ENCODE data around the gene HELLS. TPM values are rescaled to one million over a fixed set of nuclear protein-coding genes. Genes with fewer than 3 reads are reported as not detected.
"Not testable (repeated sequence)": the region's sequence is repeated elsewhere in the genome, so short reads cannot be mapped to it uniquely, and the experiment has no call there.

Gene HELLS
- polyA plus RNA-seq = 10 to 100 TPM in 1 of 4 donors, 1 to 10 TPM in 2, not detected in 1; 1.3 to 15.8 (median 8.6) TPM
- long read RNA-seq, donor 1, partial matches to known transcripts = 0 of 4 reads
- long read RNA-seq, donor 1, other reads (novel, unspliced or antisense) = 0 of 4 reads
- long read RNA-seq, donor 2 = 0 reads
- long read RNA-seq, donor 3 = 0 reads
- long read RNA-seq, donor 4 = 0 reads
- long read RNA-seq, donor 5 = 0 reads
- long read RNA-seq, donor 6 = 0 reads
- long read RNA-seq, donor 7 = 0 reads
- long read RNA-seq, donor 8 = 0 reads
- long read RNA-seq, donor 9 = 0 reads
- long read RNA-seq, donor 10 = 0 reads

GRCh38 chr10:94545391-94546048, at the start of gene HELLS:
Gene HELLS (plus strand): TSS chr10:94545788. CDS start chr10:94545922, 134 bp downstream.
- Histone ChIP-seq H3K27ac (ENCODE audit: low read depth in 1 of 3, low read length in 2 of 3) (peak within 1 kb of the TSS; percentile 57 to 93 (median 76)), H3K36me3 (ENCODE audit: control insufficient read depth in 3 of 3, insufficient read depth in 2 of 3, low read depth in 1 of 3, low read length in 3 of 3) (peaks cover 0 to 2% (median 0%) of the 10 kb centered on the region in 3 donors), H3K9me3 (ENCODE audit: control insufficient read depth in 2 of 2, insufficient read depth in 1 of 2, low read depth in 1 of 2, low read length in 1 of 2) (no peaks in the 10 kb centered on the region), H3K4me1 (ENCODE audit: control insufficient read depth in 3 of 3, insufficient read depth in 2 of 3, low read depth in 1 of 3, low read length in 2 of 3) (no peaks in the 10 kb centered on the region), H3K4me3 (ENCODE audit: low read depth in 1 of 3, low read length in 3 of 3) (peak within 1 kb of the TSS; percentile 65 to 85 (median 79)), H3K27me3 (ENCODE audit: control insufficient read depth in 3 of 3, insufficient read depth in 3 of 3, low read length in 3 of 3) (no peaks in the 10 kb centered on the region)
- FAIRE-seq (no peak), DNase-seq (peak; percentile 81 to 92)
- 0 to 1% (median 0%) methylated on average over 47 to 48 of the region's 48 CpGs for WGBS, 3 donors

DNA sequence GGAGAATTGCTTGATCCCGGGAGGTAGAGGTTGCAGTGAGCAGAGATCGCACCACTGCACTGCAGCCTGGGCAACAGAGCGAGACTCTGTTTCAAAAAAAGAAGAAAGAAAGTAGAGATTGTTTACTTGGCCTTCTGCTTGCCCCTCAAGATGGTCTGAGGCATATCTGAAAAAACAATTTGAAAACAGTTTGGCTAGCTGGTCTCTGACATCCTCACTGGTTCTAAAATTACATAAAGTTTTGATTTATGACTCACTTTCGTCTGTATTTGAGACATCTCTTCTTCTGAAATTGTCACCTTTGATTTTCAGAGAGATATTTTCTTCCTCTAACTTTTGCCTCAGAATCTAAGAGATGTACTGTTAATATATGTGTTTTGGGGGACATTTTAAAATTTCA, 49.6 kb upstream of the HELLS start:
- 84 to 92% (median 84%) methylated on average over 4 of the region's 4 CpGs for WGBS, 3 donors
- no peak overlapping the region for H3K27ac ChIP-seq (ENCODE audit: low read depth in 1 of 3, low read length in 2 of 3)
- H3K36me3 ChIP-seq (ENCODE audit: control insufficient read depth in 3 of 3, insufficient read depth in 2 of 3, low read depth in 1 of 3, low read length in 3 of 3) = peaks cover 0 to 14% (median 0%) of the 10 kb centered on the region in 3 donors
- no peaks in the 10 kb centered on the region for H3K27me3 ChIP-seq (ENCODE audit: control insufficient read depth in 3 of 3, insufficient read depth in 3 of 3, low read length in 3 of 3)
- H3K4me1 ChIP-seq (ENCODE audit: control insufficient read depth in 3 of 3, insufficient read depth in 2 of 3, low read depth in 1 of 3, low read length in 2 of 3) = no peaks in the 10 kb centered on the region
- H3K4me3 ChIP-seq (ENCODE audit: low read depth in 1 of 3, low read length in 3 of 3) = no peak overlapping the region
- no peaks in the 10 kb centered on the region for H3K9me3 ChIP-seq (ENCODE audit: control insufficient read depth in 2 of 2, insufficient read depth in 1 of 2, low read depth in 1 of 2, low read length in 1 of 2)
- DNase-seq (no peak), FAIRE-seq (no peak)

DNA sequence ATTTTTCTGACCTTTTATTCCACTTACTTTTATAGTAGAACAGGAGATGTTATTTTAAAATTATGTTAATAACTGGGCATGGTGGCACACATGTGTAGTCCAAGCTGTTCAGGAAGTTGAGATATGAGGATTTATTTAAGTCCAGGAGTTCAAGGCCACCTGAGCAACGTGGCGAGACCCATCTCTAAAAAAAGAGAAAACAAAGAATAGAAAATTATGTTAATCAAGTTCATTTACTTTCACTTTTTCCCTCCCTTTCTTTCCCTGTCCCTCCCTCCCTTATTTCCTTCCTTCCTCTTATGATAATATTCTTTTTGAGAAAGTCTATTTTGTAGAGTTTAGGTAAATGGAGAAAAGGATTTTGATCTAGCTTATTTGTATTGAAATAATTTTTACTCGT, 48.9 kb upstream of the HELLS start:
- peaks cover 0 to 19% (median 0%) of the 10 kb centered on the region in 3 donors for H3K36me3 ChIP-seq (ENCODE audit: control insufficient read depth in 3 of 3, insufficient read depth in 2 of 3, low read depth in 1 of 3, low read length in 3 of 3)
- FAIRE-seq = no peak
- peak in 1 of 2 donors; percentile 13 for DNase-seq
- WGBS, 3 donors = 24 to 55% (median 37%) methylated on average over 3 of the region's 3 CpGs
- no peak overlapping the region for H3K27ac ChIP-seq (ENCODE audit: low read depth in 1 of 3, low read length in 2 of 3)
- no peak overlapping the region for H3K4me3 ChIP-seq (ENCODE audit: low read depth in 1 of 3, low read length in 3 of 3)
- no peaks in the 10 kb centered on the region for H3K27me3 ChIP-seq (ENCODE audit: control insufficient read depth in 3 of 3, insufficient read depth in 3 of 3, low read length in 3 of 3)
- no peaks in the 10 kb centered on the region for H3K9me3 ChIP-seq (ENCODE audit: control insufficient read depth in 2 of 2, insufficient read depth in 1 of 2, low read depth in 1 of 2, low read length in 1 of 2)
- no peaks in the 10 kb centered on the region for H3K4me1 ChIP-seq (ENCODE audit: control insufficient read depth in 3 of 3, insufficient read depth in 2 of 3, low read depth in 1 of 3, low read length in 2 of 3)

DNA sequence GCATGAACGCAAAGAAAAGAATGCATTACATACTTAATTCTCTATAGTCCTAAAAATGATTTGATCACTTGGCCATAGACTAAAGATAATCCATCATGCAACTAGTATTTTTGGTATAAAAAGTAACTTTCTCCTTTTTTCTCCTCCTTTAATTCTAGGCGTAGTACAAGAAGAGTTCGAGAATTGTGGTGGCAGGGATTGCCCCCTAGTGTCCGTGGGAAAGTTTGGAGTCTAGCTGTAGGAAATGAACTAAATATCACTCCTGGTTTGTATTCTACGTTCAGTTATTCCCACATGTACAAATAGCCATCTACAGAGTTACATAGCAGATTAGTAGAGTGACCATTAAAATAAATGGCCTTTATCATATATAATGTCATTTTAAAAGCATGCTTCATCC, 45.5 kb upstream of the HELLS start:
- H3K4me1 ChIP-seq (ENCODE audit: control insufficient read depth in 3 of 3, insufficient read depth in 2 of 3, low read depth in 1 of 3, low read length in 2 of 3) = no peaks in the 10 kb centered on the region
- WGBS, 3 donors = 75 to 85% (median 80%) methylated on average over 5 of the region's 5 CpGs
- no peak for DNase-seq
- H3K27me3 ChIP-seq (ENCODE audit: control insufficient read depth in 3 of 3, insufficient read depth in 3 of 3, low read length in 3 of 3) = no peaks in the 10 kb centered on the region
- peaks cover 0 to 20% (median 0%) of the 10 kb centered on the region in 3 donors for H3K36me3 ChIP-seq (ENCODE audit: control insufficient read depth in 3 of 3, insufficient read depth in 2 of 3, low read depth in 1 of 3, low read length in 3 of 3)
- FAIRE-seq = no peak
- no peak overlapping the region for H3K27ac ChIP-seq (ENCODE audit: low read depth in 1 of 3, low read length in 2 of 3)
- no peak overlapping the region for H3K4me3 ChIP-seq (ENCODE audit: low read depth in 1 of 3, low read length in 3 of 3)
- H3K9me3 ChIP-seq (ENCODE audit: control insufficient read depth in 2 of 2, insufficient read depth in 1 of 2, low read depth in 1 of 2, low read length in 1 of 2) = no peaks in the 10 kb centered on the region

- no peak overlapping the region for H3K27ac ChIP-seq (ENCODE audit: low read depth in 1 of 3, low read length in 2 of 3)
- no peaks in the 10 kb centered on the region for H3K9me3 ChIP-seq (ENCODE audit: control insufficient read depth in 2 of 2, insufficient read depth in 1 of 2, low read depth in 1 of 2, low read length in 1 of 2)
- no peak overlapping the region for H3K4me3 ChIP-seq (ENCODE audit: low read depth in 1 of 3, low read length in 3 of 3)
- 89 to 91% (median 90%) methylated on average over 5 of the region's 5 CpGs for WGBS, 3 donors
- no peak for FAIRE-seq
- DNase-seq = no peak
- H3K4me1 ChIP-seq (ENCODE audit: control insufficient read depth in 3 of 3, insufficient read depth in 2 of 3, low read depth in 1 of 3, low read length in 2 of 3) = no peaks in the 10 kb centered on the region
- H3K36me3 ChIP-seq (ENCODE audit: control insufficient read depth in 3 of 3, insufficient read depth in 2 of 3, low read depth in 1 of 3, low read length in 3 of 3) = peaks cover 0 to 33% (median 0%) of the 10 kb centered on the region in 3 donors
- H3K27me3 ChIP-seq (ENCODE audit: control insufficient read depth in 3 of 3, insufficient read depth in 3 of 3, low read length in 3 of 3) = no peaks in the 10 kb centered on the region
These were observed 24.0 kb upstream of the HELLS start for GRCh38 chr10:94521276-94522250.

DNA sequence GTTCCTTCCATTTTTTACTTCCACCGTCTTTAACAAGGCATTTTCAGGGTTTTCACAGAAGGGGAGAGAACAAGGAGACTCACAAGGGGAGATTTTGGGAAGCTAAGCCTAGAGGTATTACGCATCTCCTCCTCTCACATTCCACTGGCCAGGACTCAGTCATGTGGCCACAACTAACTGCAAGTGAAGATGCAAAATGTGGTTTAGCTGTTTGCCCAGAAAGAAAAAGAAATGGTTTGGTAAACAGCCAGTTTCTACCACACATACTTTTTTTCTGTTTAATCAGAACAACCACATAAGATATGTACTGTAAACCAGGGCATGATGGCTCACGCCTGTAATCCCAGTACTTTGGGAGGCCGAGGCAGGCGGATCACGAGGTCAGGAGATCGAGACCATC, 21.4 kb upstream of the HELLS start:
- WGBS, 3 donors = 81 to 91% (median 88%) methylated on average over 7 of the region's 7 CpGs
- H3K4me1 ChIP-seq (ENCODE audit: control insufficient read depth in 3 of 3, insufficient read depth in 2 of 3, low read depth in 1 of 3, low read length in 2 of 3) = no peaks in the 10 kb centered on the region
- H3K4me3 ChIP-seq (ENCODE audit: low read depth in 1 of 3, low read length in 3 of 3) = no peak overlapping the region
- H3K27me3 ChIP-seq (ENCODE audit: control insufficient read depth in 3 of 3, insufficient read depth in 3 of 3, low read length in 3 of 3) = no peaks in the 10 kb centered on the region
- FAIRE-seq (no peak), DNase-seq (no peak)
- H3K27ac ChIP-seq (ENCODE audit: low read depth in 1 of 3, low read length in 2 of 3) = no peak overlapping the region
- peaks cover 0 to 26% (median 0%) of the 10 kb centered on the region in 3 donors for H3K36me3 ChIP-seq (ENCODE audit: control insufficient read depth in 3 of 3, insufficient read depth in 2 of 3, low read depth in 1 of 3, low read length in 3 of 3)
- H3K9me3 ChIP-seq (ENCODE audit: control insufficient read depth in 2 of 2, insufficient read depth in 1 of 2, low read depth in 1 of 2, low read length in 1 of 2) = no peaks in the 10 kb centered on the region

- H3K4me1 ChIP-seq (ENCODE audit: control insufficient read depth in 3 of 3, insufficient read depth in 2 of 3, low read depth in 1 of 3, low read length in 2 of 3) = no peaks in the 10 kb centered on the region
- H3K9me3 ChIP-seq (ENCODE audit: control insufficient read depth in 2 of 2, insufficient read depth in 1 of 2, low read depth in 1 of 2, low read length in 1 of 2) = no peaks in the 10 kb centered on the region
- no peak overlapping the region for H3K4me3 ChIP-seq (ENCODE audit: low read depth in 1 of 3, low read length in 3 of 3)
- peaks cover 0 to 26% (median 0%) of the 10 kb centered on the region in 3 donors for H3K36me3 ChIP-seq (ENCODE audit: control insufficient read depth in 3 of 3, insufficient read depth in 2 of 3, low read depth in 1 of 3, low read length in 3 of 3)
- WGBS, 3 donors = 96 to 98% (median 98%) methylated on average over 5 of the region's 5 CpGs
- no peak for DNase-seq
- no peaks in the 10 kb centered on the region for H3K27me3 ChIP-seq (ENCODE audit: control insufficient read depth in 3 of 3, insufficient read depth in 3 of 3, low read length in 3 of 3)
- no peak overlapping the region for H3K27ac ChIP-seq (ENCODE audit: low read depth in 1 of 3, low read length in 2 of 3)
- no peak for FAIRE-seq
These were observed 20.9 kb upstream of the HELLS start for GRCh38 chr10:94524711-94525110.

- H3K27me3 ChIP-seq (ENCODE audit: control insufficient read depth in 3 of 3, insufficient read depth in 3 of 3, low read length in 3 of 3); H3K9me3 ChIP-seq (ENCODE audit: control insufficient read depth in 2 of 2, insufficient read depth in 1 of 2, low read depth in 1 of 2, low read length in 1 of 2); DNase-seq; H3K4me1 ChIP-seq (ENCODE audit: control insufficient read depth in 3 of 3, insufficient read depth in 2 of 3, low read depth in 1 of 3, low read length in 2 of 3); H3K4me3 ChIP-seq (ENCODE audit: low read depth in 1 of 3, low read length in 3 of 3); H3K27ac ChIP-seq (ENCODE audit: low read depth in 1 of 3, low read length in 2 of 3): not testable (repeated sequence)
- FAIRE-seq = peak; percentile 99
- H3K36me3 ChIP-seq (ENCODE audit: control insufficient read depth in 3 of 3, insufficient read depth in 2 of 3, low read depth in 1 of 3, low read length in 3 of 3) = peaks cover 0 to 11% (median 0%) of the 10 kb centered on the region in 3 donors
These were observed 14.0 kb upstream of the HELLS start for GRCh38 chr10:94531550-94531949.

Measured in small intestine (tissue), 16 donors.